HG02943 (cell line): ENCODE data around the gene COL5A1.

Experiments used
- ATAC-seq: cut with Tn5 transposase; IDR thresholded peaks from one replicate; pipeline ENCODE4 v1.9.1; 2021; ENCODE audit warnings: mild to moderate bottlenecking, low read depth, moderate library complexity; ENCODE audit not compliant: unreplicated experiment

COL5A1 gene

GRCh38 chr9:134606951-134607731, 34.5 kb upstream of the COL5A1 start:
- no peak for ATAC-seq

- no peak for ATAC-seq
Measured at GRCh38 chr9:134607971-134608370, 33.6 kb upstream of the COL5A1 start.

GRCh38 chr9:134611046-134611445, 30.6 kb upstream of the COL5A1 start:
- no peak for ATAC-seq

- no peak for ATAC-seq
Measured at GRCh38 chr9:134612309-134612708, 29.3 kb upstream of the COL5A1 start.

- no peak for ATAC-seq
Measured at GRCh38 chr9:134612715-134613114, 28.9 kb upstream of the COL5A1 start.

GRCh38 chr9:134614256-134614655, 27.3 kb upstream of the COL5A1 start:
- ATAC-seq, result no peak

GRCh38 chr9:134616341-134616740, 25.3 kb upstream of the COL5A1 start:
- ATAC-seq, result no peak

- no peak for ATAC-seq
Measured at GRCh38 chr9:134617246-134617645, 24.4 kb upstream of the COL5A1 start.

GRCh38 chr9:134617836-134618162, 23.8 kb upstream of the COL5A1 start:
- no peak for ATAC-seq

- ATAC-seq, result no peak
Measured at GRCh38 chr9:134618163-134618832, 23.3 kb upstream of the COL5A1 start.

- no peak for ATAC-seq
Measured at GRCh38 chr9:134618833-134619447, 22.7 kb upstream of the COL5A1 start.

GRCh38 chr9:134619448-134619982, 22.1 kb upstream of the COL5A1 start:
- ATAC-seq, result no peak

GRCh38 chr9:134619983-134620661, 21.5 kb upstream of the COL5A1 start:
- ATAC-seq, result no peak

GRCh38 chr9:134620751-134621557, 20.6 kb upstream of the COL5A1 start:
- ATAC-seq, result no peak

GRCh38 chr9:134621558-134622110, 20.0 kb upstream of the COL5A1 start:
- no peak for ATAC-seq

- ATAC-seq, result no peak
Measured at GRCh38 chr9:134622896-134623257, 18.7 kb upstream of the COL5A1 start.

GRCh38 chr9:134623258-134624066, 18.1 kb upstream of the COL5A1 start:
- no peak for ATAC-seq

- no peak for ATAC-seq
Measured at GRCh38 chr9:134624137-134624591, 17.4 kb upstream of the COL5A1 start.

- ATAC-seq, result no peak
Measured at GRCh38 chr9:134624621-134625181, 16.9 kb upstream of the COL5A1 start.
